HG03108 (cell line): ENCODE data around the gene ISG20.
A peak's percentile ranks its signal among the peaks of the same experiment; 100 is the strongest.

ENCODE experiments used
- ATAC-seq: cut with Tn5 transposase; IDR thresholded peaks from one replicate; pipeline ENCODE4 v1.9.1; 2021; ENCODE audit warnings: moderate library complexity; ENCODE audit not compliant: unreplicated experiment

ISG20 gene

GRCh38 chr15:88653200-88654064 lies 14.6 kb downstream of the ISG20 start:
- no peak for ATAC-seq

- no peak for ATAC-seq
Observed at GRCh38 chr15:88654430-88655102, 15.8 kb downstream of the ISG20 start.

GRCh38 chr15:88655103-88655553 lies 16.3 kb downstream of the ISG20 start:
- no peak for ATAC-seq

- no peak for ATAC-seq
Observed at GRCh38 chr15:88655800-88656488, 17.1 kb downstream of the ISG20 start.

- ATAC-seq = peak; percentile 97
Observed at GRCh38 chr15:88656760-88657221, 18.0 kb downstream of the ISG20 start.

GRCh38 chr15:88657326-88658069 lies 18.7 kb downstream of the ISG20 start:
- no peak for ATAC-seq

- no peak for ATAC-seq
Observed at GRCh38 chr15:88658070-88658965, 19.5 kb downstream of the ISG20 start.

- ATAC-seq = no peak
Observed at GRCh38 chr15:88658972-88659931, 20.4 kb downstream of the ISG20 start.

- ATAC-seq = no peak
Observed at GRCh38 chr15:88661041-88661700, 22.4 kb downstream of the ISG20 start.

GRCh38 chr15:88661761-88662556 lies 23.1 kb downstream of the ISG20 start:
- ATAC-seq = no peak

GRCh38 chr15:88663141-88663621 lies 24.4 kb downstream of the ISG20 start:
- no peak for ATAC-seq

GRCh38 chr15:88664151-88664778 lies 25.4 kb downstream of the ISG20 start:
- ATAC-seq = no peak

GRCh38 chr15:88674661-88675060 lies 35.8 kb downstream of the ISG20 start:
- no peak for ATAC-seq

GRCh38 chr15:88678755-88679154 lies 39.9 kb downstream of the ISG20 start:
- ATAC-seq = no peak

GRCh38 chr15:88680241-88681001 lies 41.6 kb downstream of the ISG20 start:
- no peak for ATAC-seq
